HepG2 (cell line): Measurements from ENCODE around the gene KIF2C.

Experiments
- ATF3 ChIP-seq: sonication (generic); formaldehyde crosslinking; IDR thresholded peaks from 2 replicates; pipeline ENCODE4 v1.4.0; 2020; ENCODE audit warnings: missing genetic modification reagents
- HOXD1 ChIP-seq: sonication (generic); formaldehyde crosslinking; IDR thresholded peaks from 2 replicates; pipeline ENCODE4 v1.5.0; 2020; ENCODE audit warnings: missing genetic modification reagents
- MAX ChIP-seq: IDR thresholded peaks from 2 replicates; pipeline ENCODE4 v1.6.1; 2012; ENCODE audit warnings: inconsistent platforms
- NFE2L2 ChIP-seq: fragments of 150-350 bp; IDR thresholded peaks from 2 replicates; pipeline ENCODE4 v1.6.1; 2014; ENCODE audit warnings: low read length
- PATZ1 ChIP-seq: sonication (generic); formaldehyde crosslinking; IDR thresholded peaks from 2 replicates; pipeline ENCODE4 v1.4.0; 2020; ENCODE audit warnings: missing genetic modification reagents
- ZNF510 ChIP-seq: sonication (generic); formaldehyde crosslinking; IDR thresholded peaks from 2 replicates; pipeline ENCODE4 v1.4.0; 2020; ENCODE audit warnings: low read depth, mild to moderate bottlenecking, missing genetic modification reagents

- TF ChIP-seq HOXD1, result no peak
- no peak for TF ChIP-seq ZNF510 (CRISPR knock-in tag)
- no peak for TF ChIP-seq ATF3 (CRISPR knock-in tag)
- no peak for TF ChIP-seq NFE2L2
- TF ChIP-seq MAX, result no peak
- TF ChIP-seq PATZ1 (CRISPR knock-in tag), result no peak
Observed at GRCh38 chr1:44806025-44806703, 66.5 kb downstream of the KIF2C start.
